WTC11 (cell line): ENCODE measurements around the gene GPATCH3. TPM values are rescaled to one million over a fixed set of nuclear protein-coding genes. Genes with fewer than 3 reads are reported as not detected.

Source experiments
- ATAC-seq: fragments of 200-7000 bp; cut with Tn5 transposase; 2 replicates; pipeline ENCODE4 v1.10.0; 2021; ENCODE audit warnings: mild to moderate bottlenecking, moderate library complexity
- CTCF ChIA-PET: fragments of 300-600 bp; sonication (Branson Sonifier 250); formaldehyde crosslinking; loops from one replicate; lab custom pipeline; 2021; ENCODE audit warnings: antibody characterized with exemption; lab: Charles Lee
- POLR2A ChIA-PET: fragments of 350-600 bp; sonication (Branson Sonifier 250); formaldehyde crosslinking; loops from one replicate; lab custom pipeline; 2021; ENCODE audit warnings: antibody characterized with exemption; lab: Charles Lee
- DNase-seq: peaks from one replicate; pipeline ENCODE4 v3.0.0; 2021; ENCODE audit warnings: low spot score
- H3K27ac Mint-ChIP-seq: 2 replicates; pipeline ENCODE4 v1.8.0; 2021; ENCODE audit warnings: mixed read lengths
- H3K27me3 Mint-ChIP-seq: 2 replicates; pipeline ENCODE4 v1.8.0; 2021; ENCODE audit warnings: low read depth, mild to moderate bottlenecking, moderate library complexity, mixed read lengths
- H3K36me3 Mint-ChIP-seq: 2 replicates; pipeline ENCODE4 v1.8.0; 2021; ENCODE audit warnings: mixed read lengths
- H3K4me1 Mint-ChIP-seq: 2 replicates; pipeline ENCODE4 v1.8.0; 2022; ENCODE audit warnings: mixed read lengths
- H3K4me3 Mint-ChIP-seq: 2 replicates; pipeline ENCODE4 v1.8.0; 2021; ENCODE audit warnings: mild to moderate bottlenecking, moderate library complexity, mixed read lengths
- H3K9me3 Mint-ChIP-seq: 2 replicates; pipeline ENCODE4 v1.8.0; 2021; ENCODE audit warnings: mixed read lengths
- CREB1 ChIP-seq: sonication (generic); formaldehyde crosslinking; IDR thresholded peaks from 2 replicates; pipeline ENCODE4 v1.8.0; 2023; ENCODE audit warnings: mild to moderate bottlenecking, missing genetic modification reagents
- ESRRA ChIP-seq: sonication (generic); formaldehyde crosslinking; IDR thresholded peaks from 2 replicates; pipeline ENCODE4 v1.8.1; 2022; ENCODE audit warnings: mild to moderate bottlenecking, missing genetic modification reagents, borderline replicate concordance
- FOXP1 ChIP-seq: sonication (generic); formaldehyde crosslinking; IDR thresholded peaks from 2 replicates; pipeline ENCODE4 v1.8.0; 2022; ENCODE audit warnings: missing genetic modification reagents, mild to moderate bottlenecking, moderate library complexity, borderline replicate concordance
- NFE2L1 ChIP-seq: sonication (generic); formaldehyde crosslinking; IDR thresholded peaks from 2 replicates; pipeline ENCODE4 v1.8.1; 2023; ENCODE audit warnings: missing genetic modification reagents
- NR1H2 ChIP-seq: sonication (generic); formaldehyde crosslinking; IDR thresholded peaks from 2 replicates; pipeline ENCODE4 v1.9.0; 2021; ENCODE audit warnings: mild to moderate bottlenecking, moderate library complexity, missing genetic modification reagents
- NR3C1 ChIP-seq: sonication (generic); formaldehyde crosslinking; conservative IDR thresholded peaks from 2 replicates; pipeline ENCODE4 v1.8.1; 2023; ENCODE audit warnings: low read depth, mild to moderate bottlenecking, missing genetic modification reagents
- PRDM15 ChIP-seq: sonication (generic); formaldehyde crosslinking; IDR thresholded peaks from 2 replicates; pipeline ENCODE4 v1.8.0; 2022; ENCODE audit warnings: missing genetic modification reagents
- RELA ChIP-seq: sonication (generic); formaldehyde crosslinking; IDR thresholded peaks from 2 replicates; pipeline ENCODE4 v1.8.1; 2022; ENCODE audit warnings: missing genetic modification reagents, mild to moderate bottlenecking, borderline replicate concordance
- SMAD4 ChIP-seq: sonication (generic); formaldehyde crosslinking; IDR thresholded peaks from 2 replicates; pipeline ENCODE4 v1.8.0; 2022; ENCODE audit warnings: mild to moderate bottlenecking, missing genetic modification reagents
- STAT6 ChIP-seq: sonication (generic); formaldehyde crosslinking; conservative IDR thresholded peaks from 2 replicates; pipeline ENCODE4 v1.8.1; 2023; ENCODE audit warnings: mild to moderate bottlenecking, low read depth, missing genetic modification reagents, moderate library complexity
- USF1 ChIP-seq: sonication (generic); formaldehyde crosslinking; IDR thresholded peaks from 2 replicates; pipeline ENCODE4 v1.8.0; 2022; ENCODE audit warnings: mild to moderate bottlenecking, missing genetic modification reagents
- ZNF219 ChIP-seq: sonication (generic); formaldehyde crosslinking; IDR thresholded peaks from 2 replicates; pipeline ENCODE4 v1.8.0; 2023; ENCODE audit warnings: missing genetic modification reagents, mild to moderate bottlenecking, borderline replicate concordance
- ZNF232 ChIP-seq: sonication (generic); formaldehyde crosslinking; IDR thresholded peaks from 2 replicates; pipeline ENCODE4 v1.8.0; 2022; ENCODE audit warnings: mild to moderate bottlenecking, missing genetic modification reagents
- ZNF396 ChIP-seq: fragments of 250-450 bp; sonication (Bioruptor Pico); IDR thresholded peaks from 2 replicates; pipeline ENCODE4 v1.8.0; 2021; ENCODE audit warnings: mild to moderate bottlenecking, moderate library complexity, borderline replicate concordance
- ZNF425 ChIP-seq: fragments of 250-450 bp; sonication (Bioruptor Pico); conservative IDR thresholded peaks from 2 replicates; pipeline ENCODE4 v1.9.0; 2021; ENCODE audit warnings: mild to moderate bottlenecking
- ZNF512 ChIP-seq: sonication (generic); formaldehyde crosslinking; IDR thresholded peaks from 2 replicates; pipeline ENCODE4 v1.8.1; 2022; ENCODE audit warnings: missing genetic modification reagents, borderline replicate concordance
- total RNA-seq: library from RNA; stranded (reverse); gene quantifications from 3 replicates; pipeline ENCODE4 v1.2.3, GENCODE V29; 2021
- TF ChIP-seq, protein P1 (sequence below): fragments of 200-600 bp; IDR thresholded peaks from 2 replicates; pipeline ENCODE4 v1.8.0; 2022; ENCODE audit warnings: antibody characterized with exemption
- TF ChIP-seq, protein P2 (sequence below): sonication (generic); formaldehyde crosslinking; IDR thresholded peaks from 2 replicates; pipeline ENCODE4 v1.8.0; 2022; ENCODE audit warnings: mild to moderate bottlenecking, missing genetic modification reagents
- TF ChIP-seq, protein P3 (sequence below): fragments of 250-450 bp; sonication (Bioruptor Pico); IDR thresholded peaks from 2 replicates; pipeline ENCODE4 v1.9.0; 2021; ENCODE audit warnings: moderate library complexity, mild to moderate bottlenecking, inconsistent platforms, borderline replicate concordance

GPATCH3 gene
- total RNA-seq, 1 experiment from 2014 or later: 19.2 TPM

GRCh38 chr1:26900001-26900814 is at the start of gene GPATCH3 (continued):
- TF ChIP-seq STAT6: no peak
- no peak for TF ChIP-seq RELA (CRISPR knock-in tag)
- TF ChIP-seq NR3C1 (CRISPR knock-in tag): no peak
- TF ChIP-seq, protein P1, sequence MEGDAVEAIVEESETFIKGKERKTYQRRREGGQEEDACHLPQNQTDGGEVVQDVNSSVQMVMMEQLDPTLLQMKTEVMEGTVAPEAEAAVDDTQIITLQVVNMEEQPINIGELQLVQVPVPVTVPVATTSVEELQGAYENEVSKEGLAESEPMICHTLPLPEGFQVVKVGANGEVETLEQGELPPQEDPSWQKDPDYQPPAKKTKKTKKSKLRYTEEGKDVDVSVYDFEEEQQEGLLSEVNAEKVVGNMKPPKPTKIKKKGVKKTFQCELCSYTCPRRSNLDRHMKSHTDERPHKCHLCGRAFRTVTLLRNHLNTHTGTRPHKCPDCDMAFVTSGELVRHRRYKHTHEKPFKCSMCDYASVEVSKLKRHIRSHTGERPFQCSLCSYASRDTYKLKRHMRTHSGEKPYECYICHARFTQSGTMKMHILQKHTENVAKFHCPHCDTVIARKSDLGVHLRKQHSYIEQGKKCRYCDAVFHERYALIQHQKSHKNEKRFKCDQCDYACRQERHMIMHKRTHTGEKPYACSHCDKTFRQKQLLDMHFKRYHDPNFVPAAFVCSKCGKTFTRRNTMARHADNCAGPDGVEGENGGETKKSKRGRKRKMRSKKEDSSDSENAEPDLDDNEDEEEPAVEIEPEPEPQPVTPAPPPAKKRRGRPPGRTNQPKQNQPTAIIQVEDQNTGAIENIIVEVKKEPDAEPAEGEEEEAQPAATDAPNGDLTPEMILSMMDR: no peak
- no peak for TF ChIP-seq ZNF512 (CRISPR knock-in tag)
- TF ChIP-seq ZNF219 (CRISPR knock-in tag): no peak

- POLR2A ChIA-PET: no interaction called here
- no peak for ATAC-seq
- TF ChIP-seq NR1H2 (CRISPR knock-in tag) (no peak), ZNF219 (CRISPR knock-in tag) (no peak), ESRRA (CRISPR knock-in tag) (no peak), ZNF425 (CRISPR knock-in tag) (no peak), FOXP1 (no peak), SMAD4 (no peak), NFE2L1 (no peak), ZNF396 (CRISPR knock-in tag) (no peak), PRDM15 (no peak), ZNF232 (CRISPR knock-in tag) (no peak), CREB1 (CRISPR knock-in tag) (no peak), USF1 (no peak)
- TF ChIP-seq, protein P2, sequence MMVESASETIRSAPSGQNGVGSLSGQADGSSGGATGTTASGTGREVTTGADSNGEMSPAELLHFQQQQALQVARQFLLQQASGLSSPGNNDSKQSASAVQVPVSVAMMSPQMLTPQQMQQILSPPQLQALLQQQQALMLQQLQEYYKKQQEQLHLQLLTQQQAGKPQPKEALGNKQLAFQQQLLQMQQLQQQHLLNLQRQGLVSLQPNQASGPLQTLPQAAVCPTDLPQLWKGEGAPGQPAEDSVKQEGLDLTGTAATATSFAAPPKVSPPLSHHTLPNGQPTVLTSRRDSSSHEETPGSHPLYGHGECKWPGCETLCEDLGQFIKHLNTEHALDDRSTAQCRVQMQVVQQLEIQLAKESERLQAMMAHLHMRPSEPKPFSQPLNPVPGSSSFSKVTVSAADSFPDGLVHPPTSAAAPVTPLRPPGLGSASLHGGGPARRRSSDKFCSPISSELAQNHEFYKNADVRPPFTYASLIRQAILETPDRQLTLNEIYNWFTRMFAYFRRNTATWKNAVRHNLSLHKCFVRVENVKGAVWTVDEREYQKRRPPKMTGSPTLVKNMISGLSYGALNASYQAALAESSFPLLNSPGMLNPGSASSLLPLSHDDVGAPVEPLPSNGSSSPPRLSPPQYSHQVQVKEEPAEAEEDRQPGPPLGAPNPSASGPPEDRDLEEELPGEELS (CRISPR knock-in tag): no peak
- TF ChIP-seq, protein P3, sequence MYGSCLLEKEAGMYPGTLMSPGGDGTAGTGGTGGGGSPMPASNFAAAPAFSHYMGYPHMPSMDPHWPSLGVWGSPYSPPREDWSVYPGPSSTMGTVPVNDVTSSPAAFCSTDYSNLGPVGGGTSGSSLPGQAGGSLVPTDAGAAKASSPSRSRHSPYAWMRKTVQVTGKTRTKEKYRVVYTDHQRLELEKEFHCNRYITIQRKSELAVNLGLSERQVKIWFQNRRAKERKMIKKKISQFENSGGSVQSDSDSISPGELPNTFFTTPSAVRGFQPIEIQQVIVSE (CRISPR knock-in tag): no peak
Observed at GRCh38 chr1:26949926-26950319, 49.7 kb upstream of the GPATCH3 start.

More at GRCh38 chr1:26949926-26950319, 49.7 kb upstream of the GPATCH3 start:
- H3K36me3 Mint-ChIP-seq: peaks cover 34% of the 10 kb centered on the region
- H3K4me3 Mint-ChIP-seq: no peak overlapping the region
- no peaks in the 10 kb centered on the region for H3K9me3 Mint-ChIP-seq
- CTCF ChIA-PET: no interaction called here
- no peaks in the 10 kb centered on the region for H3K27me3 Mint-ChIP-seq
- no peak for DNase-seq
- no peak overlapping the region for H3K27ac Mint-ChIP-seq
- no peaks in the 10 kb centered on the region for H3K4me1 Mint-ChIP-seq
